Activated T-helper 1 cell treated with anti-CD3 and anti-CD28 coated beads, Interleukin-12 subunit alpha, Interleukin-12 subunit beta, Interleukin-2, Interleukin-4 antibody, amounts not matched to agents 30 ng/mL and 10 ng/mL and 1 ng/mL, durations not matched to agents 14 hours and 24 hours and 36 hours (primary cell): Measurements from ENCODE around the gene ZDHHC3. TPM values are rescaled to one million over a fixed set of nuclear protein-coding genes. Genes with fewer than 3 reads are reported as not detected.

Experiments
- DNase-seq: peaks from one replicate; pipeline ENCODE4 v3.0.0; 2021; ENCODE audit warnings: low spot score
- H3K27ac Mint-ChIP-seq: one replicate; pipeline ENCODE4 v1.8.0; 2021; ENCODE audit warnings: mild to moderate bottlenecking, mixed read lengths
- H3K27me3 Mint-ChIP-seq: one replicate; pipeline ENCODE4 v1.8.0; 2022; ENCODE audit warnings: mild to moderate bottlenecking, moderate library complexity, mixed read lengths; ENCODE audit not compliant: insufficient read depth
- H3K36me3 Mint-ChIP-seq: one replicate; pipeline ENCODE4 v1.8.0; 2021; ENCODE audit warnings: low read depth, mixed read lengths
- H3K4me1 Mint-ChIP-seq: one replicate; pipeline ENCODE4 v1.8.0; 2021; ENCODE audit warnings: low read depth, mixed read lengths
- H3K4me3 Mint-ChIP-seq: one replicate; pipeline ENCODE4 v1.8.0; 2021; ENCODE audit warnings: mild to moderate bottlenecking, moderate library complexity, mixed read lengths
- H3K9me3 Mint-ChIP-seq: one replicate; pipeline ENCODE4 v1.8.0; 2021; ENCODE audit warnings: mixed read lengths
- intact Hi-C: fragments of 100-400 bp; cut with micrococcal nuclease; formaldehyde crosslinking; loops from one replicate; pipeline ENCODE4 v1.15.1; 2024
- total RNA-seq: library from RNA; stranded (reverse); gene quantifications from 2 replicates; pipeline ENCODE4 v1.2.3, GENCODE V29; 2022

The ZDHHC3 gene
- total RNA-seq, 1 donor from 2014 or later: 46.6 TPM

- peaks cover 53% of the 10 kb centered on the region for H3K36me3 Mint-ChIP-seq
These were observed 31.1 kb upstream of the ZDHHC3 start for GRCh38 chr3:45007091-45007490.

DNA sequence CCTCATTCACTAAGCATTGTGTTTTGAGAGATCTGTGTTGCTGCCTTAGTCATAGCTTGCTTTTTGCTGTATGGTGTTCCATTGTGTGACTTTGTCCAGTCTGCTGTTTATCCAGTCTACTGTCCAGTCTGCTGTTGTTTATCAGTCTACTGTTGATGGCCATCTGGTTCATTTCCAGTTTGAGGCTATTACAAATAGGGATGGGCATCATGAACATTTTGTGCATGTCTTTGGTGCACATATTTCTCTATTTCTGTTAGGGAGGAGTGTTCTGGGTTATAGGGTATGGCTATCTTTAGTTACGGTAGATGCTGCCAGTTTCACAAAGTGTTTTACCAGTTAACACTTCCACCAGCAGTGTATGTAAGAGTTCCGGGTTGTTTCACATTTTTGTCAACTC is 27.9 kb upstream of the ZDHHC3 start:
- no peak overlapping the region for H3K27ac Mint-ChIP-seq
- H3K9me3 Mint-ChIP-seq: peaks cover 4% of the 10 kb centered on the region
- H3K4me3 Mint-ChIP-seq: no peak overlapping the region
- no peaks in the 10 kb centered on the region for H3K27me3 Mint-ChIP-seq
- H3K4me1 Mint-ChIP-seq: peaks cover 17% of the 10 kb centered on the region
- peaks cover 59% of the 10 kb centered on the region for H3K36me3 Mint-ChIP-seq
- intact Hi-C loops: no loop called here
- no peak for DNase-seq

More at GRCh38 chr3:45007091-45007490, 31.1 kb upstream of the ZDHHC3 start:
- H3K27me3 Mint-ChIP-seq: no peaks in the 10 kb centered on the region
- peaks cover 17% of the 10 kb centered on the region for H3K4me1 Mint-ChIP-seq
- peaks cover 4% of the 10 kb centered on the region for H3K9me3 Mint-ChIP-seq
- H3K27ac Mint-ChIP-seq: peak overlapping the region; percentile 62
- no peak for DNase-seq
- H3K4me3 Mint-ChIP-seq: no peak overlapping the region
- intact Hi-C loops: no loop called here

DNA sequence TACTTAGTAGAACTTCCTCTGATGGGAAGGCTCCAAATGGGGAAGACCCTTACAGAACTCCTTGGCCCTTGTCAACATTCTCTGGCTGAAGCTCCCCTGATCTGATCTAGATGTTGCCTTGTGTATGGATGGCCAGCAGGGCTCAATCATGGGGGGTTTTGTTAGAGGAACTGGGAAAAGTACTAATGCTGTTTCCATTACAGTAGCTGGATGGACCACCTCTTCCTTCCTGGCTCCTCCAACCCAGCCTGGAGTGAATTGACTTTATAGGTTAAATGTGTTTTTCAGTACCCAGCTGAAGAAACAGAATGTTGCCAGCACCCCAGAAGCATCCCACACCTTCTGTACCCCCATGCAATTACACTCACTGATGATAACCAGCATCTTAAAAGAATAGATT is 27.4 kb upstream of the ZDHHC3 start:
- intact Hi-C loops: no loop called here
- Mint-ChIP-seq H3K27ac (no peak overlapping the region), H3K27me3 (no peaks in the 10 kb centered on the region), H3K36me3 (peaks cover 62% of the 10 kb centered on the region), H3K4me3 (no peak overlapping the region), H3K9me3 (peaks cover 4% of the 10 kb centered on the region), H3K4me1 (peaks cover 17% of the 10 kb centered on the region)
- no peak for DNase-seq

DNA sequence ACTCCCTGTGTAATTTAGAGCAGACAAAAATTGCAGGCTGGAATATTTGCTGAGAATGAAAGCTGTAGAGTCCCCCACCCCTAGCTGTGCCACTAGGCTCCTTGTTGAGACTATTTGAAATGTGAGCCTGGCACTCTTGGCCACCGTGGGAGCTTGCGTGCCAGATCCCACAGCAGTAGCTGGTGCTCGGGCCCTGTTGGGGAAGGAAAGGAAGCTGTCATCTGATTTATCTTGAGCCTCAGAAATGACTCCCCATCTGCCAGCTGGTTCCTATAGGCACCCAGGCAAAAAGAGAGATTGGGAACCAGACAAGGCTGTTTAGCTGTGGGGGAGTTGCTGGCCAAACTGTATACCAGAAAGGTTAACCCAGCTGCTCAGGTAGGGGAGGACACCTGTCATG is 26.7 kb upstream of the ZDHHC3 start:
- no peak overlapping the region for H3K27ac Mint-ChIP-seq
- H3K27me3 Mint-ChIP-seq: no peaks in the 10 kb centered on the region
- H3K9me3 Mint-ChIP-seq: peaks cover 4% of the 10 kb centered on the region
- peaks cover 62% of the 10 kb centered on the region for H3K36me3 Mint-ChIP-seq
- no peak overlapping the region for H3K4me3 Mint-ChIP-seq
- intact Hi-C loops: no loop called here
- DNase-seq: no peak
- H3K4me1 Mint-ChIP-seq: peaks cover 17% of the 10 kb centered on the region

DNA sequence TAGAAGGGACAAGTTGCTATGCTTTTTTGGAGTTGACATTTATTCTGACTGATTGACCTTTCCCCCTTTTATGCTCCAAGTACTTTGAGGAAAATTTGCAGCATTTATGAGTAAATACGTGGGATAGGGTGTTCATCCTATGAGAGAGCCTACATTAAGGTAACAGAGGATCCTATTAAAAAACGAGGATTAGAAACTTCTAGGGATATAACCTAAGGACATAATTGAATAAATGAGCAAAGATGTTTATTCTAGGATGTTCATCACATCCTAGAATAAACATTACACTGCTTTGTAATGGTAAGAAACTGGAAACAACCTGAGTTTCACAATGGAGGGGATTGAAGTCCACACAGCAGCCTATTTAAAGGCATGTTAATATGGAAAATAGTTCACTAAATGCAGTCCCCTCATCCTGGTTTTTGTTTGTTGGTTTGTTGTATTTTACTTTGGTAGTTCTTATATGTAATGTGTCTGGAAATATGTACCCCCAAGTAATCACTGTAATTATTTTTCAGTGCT is 26.2 kb upstream of the ZDHHC3 start:
- no peak overlapping the region for H3K4me3 Mint-ChIP-seq
- H3K4me1 Mint-ChIP-seq: peaks cover 17% of the 10 kb centered on the region
- intact Hi-C loops: no loop called here
- peaks cover 63% of the 10 kb centered on the region for H3K36me3 Mint-ChIP-seq
- H3K9me3 Mint-ChIP-seq: peaks cover 4% of the 10 kb centered on the region
- H3K27me3 Mint-ChIP-seq: no peaks in the 10 kb centered on the region
- DNase-seq: no peak
- H3K27ac Mint-ChIP-seq: no peak overlapping the region

- peaks cover 62% of the 10 kb centered on the region for H3K36me3 Mint-ChIP-seq
- H3K4me1 Mint-ChIP-seq: peaks cover 20% of the 10 kb centered on the region
- no peaks in the 10 kb centered on the region for H3K27me3 Mint-ChIP-seq
- intact Hi-C loops: no loop called here
- H3K4me3 Mint-ChIP-seq: no peak overlapping the region
- peaks cover 4% of the 10 kb centered on the region for H3K9me3 Mint-ChIP-seq
- DNase-seq: no peak
- H3K27ac Mint-ChIP-seq: no peak overlapping the region
These were observed 25.8 kb upstream of the ZDHHC3 start for GRCh38 chr3:45001738-45002137.

DNA sequence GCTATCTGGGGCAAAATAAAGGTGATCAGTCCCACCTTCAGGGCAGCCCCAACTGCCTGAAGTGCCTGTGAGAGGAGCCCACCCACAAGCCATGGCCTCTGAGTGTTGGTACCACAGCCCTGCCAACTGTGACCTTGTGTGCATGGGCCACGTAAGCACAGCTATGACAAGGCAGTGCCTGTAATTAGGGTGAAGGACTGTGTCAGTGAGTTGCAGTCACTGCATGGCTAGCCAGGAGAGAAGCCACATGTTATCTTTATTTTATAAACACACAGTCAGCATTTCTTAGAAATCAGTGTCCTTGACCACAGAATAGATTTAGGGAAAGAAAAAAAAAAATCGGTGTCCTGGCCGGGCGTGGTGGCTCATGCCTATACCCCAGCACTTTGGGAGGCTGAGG is 24.8 kb upstream of the ZDHHC3 start:
- intact Hi-C loops: no loop called here
- Mint-ChIP-seq H3K4me3 (no peak overlapping the region), H3K4me1 (peaks cover 29% of the 10 kb centered on the region), H3K27me3 (no peaks in the 10 kb centered on the region), H3K36me3 (peaks cover 65% of the 10 kb centered on the region), H3K27ac (no peak overlapping the region), H3K9me3 (peaks cover 4% of the 10 kb centered on the region)
- no peak for DNase-seq

DNA sequence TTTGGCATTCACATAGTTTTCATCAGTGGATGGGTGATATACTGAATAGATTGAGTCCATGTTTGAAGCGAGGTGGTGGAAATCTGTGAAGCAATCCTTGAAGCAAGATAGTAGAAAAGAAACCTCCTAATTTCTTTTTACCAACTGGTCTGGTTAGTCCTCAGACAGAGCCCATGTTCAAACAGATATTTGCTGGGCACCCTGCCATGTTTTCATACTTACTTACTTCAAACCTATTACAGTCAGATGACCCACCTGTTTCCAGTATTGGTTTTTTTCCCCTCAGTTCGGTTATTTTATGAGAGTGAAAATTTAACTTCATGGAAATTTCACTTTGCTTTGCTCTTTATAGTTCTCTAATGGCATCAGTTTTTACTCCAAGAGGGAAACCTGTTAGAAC is 23.8 kb upstream of the ZDHHC3 start:
- intact Hi-C loops: no loop called here
- Mint-ChIP-seq H3K36me3 (peaks cover 59% of the 10 kb centered on the region), H3K4me1 (peaks cover 26% of the 10 kb centered on the region), H3K4me3 (no peak overlapping the region), H3K27me3 (no peaks in the 10 kb centered on the region), H3K27ac (no peak overlapping the region), H3K9me3 (peaks cover 2% of the 10 kb centered on the region)
- DNase-seq: no peak

GRCh38 chr3:44996556-44996969 is 20.6 kb upstream of the ZDHHC3 start:
- H3K4me1 Mint-ChIP-seq: peaks cover 29% of the 10 kb centered on the region
- no peaks in the 10 kb centered on the region for H3K27me3 Mint-ChIP-seq
- DNase-seq: no peak
- peaks cover 56% of the 10 kb centered on the region for H3K36me3 Mint-ChIP-seq
- H3K27ac Mint-ChIP-seq: peak overlapping the region; percentile 6
- H3K4me3 Mint-ChIP-seq: no peak overlapping the region
- intact Hi-C loops: loop anchor here (1.0 kb wide), 1 partner anchor 15 kb away; no protein-coding TSS in a partner anchor
- H3K9me3 Mint-ChIP-seq: no peaks in the 10 kb centered on the region

DNA sequence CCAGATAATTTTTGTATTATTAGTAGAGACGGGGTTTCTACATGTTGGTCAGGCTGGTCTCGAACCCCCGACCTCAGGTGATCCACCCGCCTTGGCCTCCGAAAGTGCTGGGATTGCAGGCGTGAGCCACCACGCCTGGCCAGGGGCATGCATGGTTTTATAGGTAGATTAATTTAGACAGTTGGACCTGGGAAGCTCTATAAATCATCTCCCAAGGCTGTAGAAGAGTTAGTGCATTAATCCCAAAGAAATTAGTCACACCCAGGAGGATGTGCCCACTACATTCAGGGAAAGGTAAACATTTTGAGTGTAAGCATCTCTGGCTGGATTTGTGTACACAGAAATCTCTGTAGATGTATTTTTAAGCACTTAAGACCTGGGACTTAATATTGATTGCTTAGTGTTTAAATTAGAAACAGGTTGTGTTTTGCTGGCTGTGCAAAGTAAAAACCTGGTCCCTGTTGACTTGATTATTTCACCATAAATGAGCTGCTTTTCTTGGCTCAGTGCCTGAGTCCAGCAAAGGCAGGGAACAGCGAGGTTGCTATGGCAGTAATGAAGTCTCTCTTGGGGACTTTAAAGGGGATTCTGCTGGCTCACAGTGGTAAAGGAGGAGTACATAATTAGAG is 19.3 kb upstream of the ZDHHC3 start:
- no peaks in the 10 kb centered on the region for H3K9me3 Mint-ChIP-seq
- H3K27me3 Mint-ChIP-seq: no peaks in the 10 kb centered on the region
- no peak overlapping the region for H3K4me3 Mint-ChIP-seq
- H3K36me3 Mint-ChIP-seq: peaks cover 62% of the 10 kb centered on the region
- intact Hi-C loops: no loop called here
- DNase-seq: no peak
- peaks cover 38% of the 10 kb centered on the region for H3K4me1 Mint-ChIP-seq
- H3K27ac Mint-ChIP-seq: peak overlapping the region; percentile 44

DNA sequence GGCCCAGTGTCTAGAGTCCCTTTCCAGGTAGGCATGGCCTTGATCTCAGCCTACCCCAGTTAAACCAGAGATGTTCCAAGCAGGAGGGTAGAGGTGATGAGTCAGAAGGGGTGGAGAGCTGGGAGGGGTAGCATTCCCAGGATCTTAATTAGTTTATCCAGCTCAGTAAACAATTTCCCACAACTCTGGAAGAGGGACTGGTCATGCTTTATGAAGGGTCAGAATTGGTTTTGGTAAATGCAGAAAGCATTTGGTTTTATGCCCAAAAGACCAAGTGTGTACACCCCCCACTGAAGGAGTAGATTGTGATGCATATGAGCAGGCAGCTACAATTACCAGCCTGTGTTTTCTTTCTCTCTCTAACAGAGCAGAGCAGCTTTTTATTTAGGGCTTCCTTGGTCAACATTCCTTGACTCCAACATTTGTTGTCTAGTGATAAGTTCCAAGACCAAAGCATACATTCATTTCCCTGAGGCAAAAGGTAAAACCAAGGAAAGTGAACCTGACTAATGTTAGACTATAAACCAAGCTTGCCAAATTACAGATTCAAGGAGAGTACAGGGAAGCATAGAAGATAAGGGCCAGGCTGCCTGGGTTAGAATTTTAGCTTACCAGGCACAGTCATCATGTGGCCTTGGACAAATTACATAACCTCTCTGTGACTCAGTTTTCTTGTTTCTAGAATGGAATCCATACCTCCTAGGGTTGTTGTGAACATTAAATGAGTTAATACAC is 17.7 kb upstream of the ZDHHC3 start:
- intact Hi-C loops: no loop called here
- H3K36me3 Mint-ChIP-seq: peaks cover 56% of the 10 kb centered on the region
- H3K9me3 Mint-ChIP-seq: no peaks in the 10 kb centered on the region
- no peaks in the 10 kb centered on the region for H3K27me3 Mint-ChIP-seq
- H3K27ac Mint-ChIP-seq: no peak overlapping the region
- H3K4me1 Mint-ChIP-seq: peaks cover 38% of the 10 kb centered on the region
- no peak for DNase-seq
- H3K4me3 Mint-ChIP-seq: no peak overlapping the region

DNA sequence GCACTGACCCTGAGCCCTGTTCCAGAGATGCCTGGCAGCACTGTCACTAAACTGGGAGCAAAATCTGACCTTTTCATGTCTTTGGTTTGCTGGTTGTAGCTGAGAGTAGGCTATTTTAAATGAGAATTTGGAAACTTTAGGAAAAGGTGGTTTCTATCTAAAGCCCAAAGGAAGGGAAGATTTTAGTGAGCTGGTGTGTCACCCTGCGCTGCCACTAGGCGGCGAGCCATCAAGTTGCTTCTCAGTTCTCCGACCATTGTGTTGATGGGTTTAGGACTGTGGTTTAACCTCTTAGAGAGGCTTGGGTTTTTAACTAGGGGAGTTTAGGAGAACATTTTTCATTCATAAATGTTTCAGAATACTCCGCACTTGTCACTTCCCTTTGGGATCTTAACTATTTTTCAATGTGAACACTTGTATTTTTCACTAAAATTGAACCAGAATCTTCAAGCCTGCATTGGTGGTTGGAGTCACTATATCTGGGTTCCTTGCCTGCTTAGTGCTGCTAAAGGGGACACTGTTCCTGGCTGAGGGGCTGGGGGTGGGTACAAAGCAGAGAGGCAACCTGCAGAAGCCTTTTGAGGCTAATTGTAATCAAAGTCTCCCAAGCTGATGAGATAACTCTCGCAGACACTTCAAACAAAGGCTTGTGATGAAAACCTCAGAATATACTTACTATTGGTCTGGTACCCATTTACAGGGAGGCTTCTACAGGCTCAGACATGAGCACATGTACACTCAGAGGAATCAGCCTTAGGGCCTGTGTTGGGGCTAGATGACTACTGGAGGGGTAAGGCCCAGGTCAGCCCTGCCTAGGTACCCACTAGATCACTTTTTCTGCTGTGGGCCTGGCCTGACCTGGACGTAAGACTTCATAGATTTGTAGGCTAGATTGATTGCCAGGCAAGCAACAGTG is 16.8 kb upstream of the ZDHHC3 start:
- intact Hi-C loops: no loop called here
- no peak for DNase-seq
- peaks cover 38% of the 10 kb centered on the region for H3K4me1 Mint-ChIP-seq
- no peaks in the 10 kb centered on the region for H3K27me3 Mint-ChIP-seq
- no peaks in the 10 kb centered on the region for H3K9me3 Mint-ChIP-seq
- no peak overlapping the region for H3K4me3 Mint-ChIP-seq
- H3K36me3 Mint-ChIP-seq: peaks cover 51% of the 10 kb centered on the region
- H3K27ac Mint-ChIP-seq: no peak overlapping the region
